ENCODE data around the gene GOLGA7B.
A peak's percentile ranks its signal among the peaks of the same experiment; 100 is the strongest.

The GOLGA7B gene

GRCh38 chr10:97913614-97914013, 64.0 kb downstream of the GOLGA7B start:
- Histone ChIP-seq H3K4me1 (ENCODE audit: control extremely low read depth in 1 of 4, control insufficient read depth in 4 of 4, insufficient read depth in 4 of 4, low read length in 3 of 4) (no peaks in the 10 kb centered on the region), H3K27me3 (replicated peaks in 2 of 5; ENCODE audit: control insufficient read depth in 4 of 5, insufficient read depth in 5 of 5, low read length in 4 of 5) (peaks cover 0 to 55% (median 16%) of the 10 kb centered on the region in 5 experiments), H3K9me3 (ENCODE audit: control extremely low read depth in 1 of 5, control insufficient read depth in 4 of 5, insufficient read depth in 2 of 5, low read depth in 1 of 5, low read length in 4 of 5) (no peaks in the 10 kb centered on the region), H3K36me3 (ENCODE audit: control insufficient read depth in 4 of 4, insufficient read depth in 4 of 4, low read length in 3 of 4) (no peaks in the 10 kb centered on the region), H3K4me3 (ENCODE audit: control insufficient read depth in 1 of 7, extremely low read depth in 1 of 7, insufficient read depth in 4 of 7, low read depth in 2 of 7, low read length in 6 of 7) (no peak overlapping the region), H3K27ac (ENCODE audit: insufficient read depth in 1 of 2, low read depth in 1 of 2, low read length in 2 of 2, poor library complexity in 1 of 2, severe bottlenecking in 2 of 2) (no peak overlapping the region)
- CTCF ChIA-PET: interaction anchor here (2.7 kb wide), 2 partner anchors 10 to 16 kb away, joined by 11 to 28 read pairs; no protein-coding TSS in a partner anchor
- 91% methylated on average over 6 of the region's 6 CpGs for WGBS (ENCODE audit: insufficient coverage)
- POLR2A ChIA-PET: no interaction called here
- no peak for DNase-seq

GRCh38 chr10:97914171-97914836, 64.7 kb downstream of the GOLGA7B start:
- WGBS (ENCODE audit: insufficient coverage): 53% methylated on average over 4 of the region's 10 CpGs
- no peak for DNase-seq
- Histone ChIP-seq H3K4me3 (ENCODE audit: control insufficient read depth in 1 of 7, extremely low read depth in 1 of 7, insufficient read depth in 4 of 7, low read depth in 2 of 7, low read length in 6 of 7) (no peak overlapping the region), H3K4me1 (ENCODE audit: control extremely low read depth in 1 of 4, control insufficient read depth in 4 of 4, insufficient read depth in 4 of 4, low read length in 3 of 4) (no peaks in the 10 kb centered on the region), H3K9me3 (ENCODE audit: control extremely low read depth in 1 of 5, control insufficient read depth in 4 of 5, insufficient read depth in 2 of 5, low read depth in 1 of 5, low read length in 4 of 5) (no peaks in the 10 kb centered on the region), H3K27me3 (replicated peaks in 2 of 5; ENCODE audit: control insufficient read depth in 4 of 5, insufficient read depth in 5 of 5, low read length in 4 of 5) (peaks cover 0 to 51% (median 16%) of the 10 kb centered on the region in 5 experiments), H3K36me3 (ENCODE audit: control insufficient read depth in 4 of 4, insufficient read depth in 4 of 4, low read length in 3 of 4) (no peaks in the 10 kb centered on the region), H3K27ac (ENCODE audit: insufficient read depth in 1 of 2, low read depth in 1 of 2, low read length in 2 of 2, poor library complexity in 1 of 2, severe bottlenecking in 2 of 2) (no peak overlapping the region)
- POLR2A ChIA-PET: no interaction called here
- CTCF ChIA-PET: interaction anchor here (0.8 to 6.1 kb wide), 14 partner anchors 8 to 141 kb away, joined by 3 to 86 read pairs (median 4); partner anchors contain the start of gene CRTAC1

GRCh38 chr10:97914837-97915211, 65.2 kb downstream of the GOLGA7B start:
- ChIA-PET POLR2A (no interaction called here), CTCF (interaction anchor here (0.8 to 6.1 kb wide), 16 partner anchors 8 to 140 kb away, joined by 3 to 86 read pairs (median 4); partner anchors contain the start of gene CRTAC1)
- peaks cover 0 to 56% (median 16%) of the 10 kb centered on the region in 5 experiments for H3K27me3 ChIP-seq (replicated peaks in 2 of 5; ENCODE audit: control insufficient read depth in 4 of 5, insufficient read depth in 5 of 5, low read length in 4 of 5)
- no peak overlapping the region for H3K27ac ChIP-seq (ENCODE audit: insufficient read depth in 1 of 2, low read depth in 1 of 2, low read length in 2 of 2, poor library complexity in 1 of 2, severe bottlenecking in 2 of 2)
- peak; percentile 50 to 69 (median 58) for DNase-seq
- H3K4me1 ChIP-seq (ENCODE audit: control extremely low read depth in 1 of 4, control insufficient read depth in 4 of 4, insufficient read depth in 4 of 4, low read length in 3 of 4): no peaks in the 10 kb centered on the region
- H3K36me3 ChIP-seq (ENCODE audit: control insufficient read depth in 4 of 4, insufficient read depth in 4 of 4, low read length in 3 of 4): no peaks in the 10 kb centered on the region
- H3K9me3 ChIP-seq (ENCODE audit: control extremely low read depth in 1 of 5, control insufficient read depth in 4 of 5, insufficient read depth in 2 of 5, low read depth in 1 of 5, low read length in 4 of 5): no peaks in the 10 kb centered on the region
- 16% methylated on average over 5 of the region's 11 CpGs for WGBS (ENCODE audit: insufficient coverage)
- no peak overlapping the region for H3K4me3 ChIP-seq (ENCODE audit: control insufficient read depth in 1 of 7, extremely low read depth in 1 of 7, insufficient read depth in 4 of 7, low read depth in 2 of 7, low read length in 6 of 7)

- ChIA-PET CTCF (interaction anchor here (1.0 to 6.1 kb wide), 13 partner anchors 12 to 160 kb away, joined by 3 to 86 read pairs (median 4); no protein-coding TSS in a partner anchor), POLR2A (no interaction called here)
- H3K27me3 ChIP-seq (replicated peaks in 2 of 5; ENCODE audit: control insufficient read depth in 4 of 5, insufficient read depth in 5 of 5, low read length in 4 of 5): peaks cover 0 to 61% (median 20%) of the 10 kb centered on the region in 5 experiments
- H3K4me1 ChIP-seq (ENCODE audit: control extremely low read depth in 1 of 4, control insufficient read depth in 4 of 4, insufficient read depth in 4 of 4, low read length in 3 of 4): no peaks in the 10 kb centered on the region
- no peaks in the 10 kb centered on the region for H3K9me3 ChIP-seq (ENCODE audit: control extremely low read depth in 1 of 5, control insufficient read depth in 4 of 5, insufficient read depth in 2 of 5, low read depth in 1 of 5, low read length in 4 of 5)
- no peak for DNase-seq
- no peak overlapping the region for H3K27ac ChIP-seq (ENCODE audit: insufficient read depth in 1 of 2, low read depth in 1 of 2, low read length in 2 of 2, poor library complexity in 1 of 2, severe bottlenecking in 2 of 2)
- H3K4me3 ChIP-seq (ENCODE audit: control insufficient read depth in 1 of 7, extremely low read depth in 1 of 7, insufficient read depth in 4 of 7, low read depth in 2 of 7, low read length in 6 of 7): no peak overlapping the region
- H3K36me3 ChIP-seq (ENCODE audit: control insufficient read depth in 4 of 4, insufficient read depth in 4 of 4, low read length in 3 of 4): no peaks in the 10 kb centered on the region
- WGBS (ENCODE audit: insufficient coverage): 82% methylated on average over 13 of the region's 21 CpGs
Measured at GRCh38 chr10:97915346-97916131, 65.9 kb downstream of the GOLGA7B start.

- ChIA-PET POLR2A (no interaction called here), CTCF (interaction anchor here (3.2 to 6.1 kb wide), 2 partner anchors 125 to 130 kb away, joined by 29 to 86 read pairs; no protein-coding TSS in a partner anchor)
- Histone ChIP-seq H3K36me3 (ENCODE audit: control insufficient read depth in 4 of 4, insufficient read depth in 4 of 4, low read length in 3 of 4) (no peaks in the 10 kb centered on the region), H3K27ac (ENCODE audit: insufficient read depth in 1 of 2, low read depth in 1 of 2, low read length in 2 of 2, poor library complexity in 1 of 2, severe bottlenecking in 2 of 2) (no peak overlapping the region), H3K9me3 (ENCODE audit: control extremely low read depth in 1 of 5, control insufficient read depth in 4 of 5, insufficient read depth in 2 of 5, low read depth in 1 of 5, low read length in 4 of 5) (no peaks in the 10 kb centered on the region), H3K27me3 (replicated peaks in 2 of 5; ENCODE audit: control insufficient read depth in 4 of 5, insufficient read depth in 5 of 5, low read length in 4 of 5) (peaks cover 0 to 66% (median 26%) of the 10 kb centered on the region in 5 experiments), H3K4me3 (ENCODE audit: control insufficient read depth in 1 of 7, extremely low read depth in 1 of 7, insufficient read depth in 4 of 7, low read depth in 2 of 7, low read length in 6 of 7) (no peak overlapping the region), H3K4me1 (ENCODE audit: control extremely low read depth in 1 of 4, control insufficient read depth in 4 of 4, insufficient read depth in 4 of 4, low read length in 3 of 4) (no peaks in the 10 kb centered on the region)
- WGBS (ENCODE audit: insufficient coverage): 73% methylated on average over 3 of the region's 4 CpGs
- peak in 2 of 3 donors; percentile 5 to 10 for DNase-seq
Measured at GRCh38 chr10:97916586-97916985, 66.9 kb downstream of the GOLGA7B start.

GRCh38 chr10:97919012-97919411, 69.4 kb downstream of the GOLGA7B start:
- H3K4me1 ChIP-seq (ENCODE audit: control extremely low read depth in 1 of 4, control insufficient read depth in 4 of 4, insufficient read depth in 4 of 4, low read length in 3 of 4): no peaks in the 10 kb centered on the region
- POLR2A ChIA-PET: no interaction called here
- no peaks in the 10 kb centered on the region for H3K9me3 ChIP-seq (ENCODE audit: control extremely low read depth in 1 of 5, control insufficient read depth in 4 of 5, insufficient read depth in 2 of 5, low read depth in 1 of 5, low read length in 4 of 5)
- DNase-seq: peak in 2 of 3 donors; percentile 33 to 53
- H3K27me3 ChIP-seq (replicated peaks in 2 of 5; ENCODE audit: control insufficient read depth in 4 of 5, insufficient read depth in 5 of 5, low read length in 4 of 5): peaks cover 0 to 82% (median 20%) of the 10 kb centered on the region in 5 experiments
- no peaks in the 10 kb centered on the region for H3K36me3 ChIP-seq (ENCODE audit: control insufficient read depth in 4 of 4, insufficient read depth in 4 of 4, low read length in 3 of 4)
- H3K4me3 ChIP-seq (ENCODE audit: control insufficient read depth in 1 of 7, extremely low read depth in 1 of 7, insufficient read depth in 4 of 7, low read depth in 2 of 7, low read length in 6 of 7): no peak overlapping the region
- CTCF ChIA-PET: interaction anchor here (1.8 to 6.1 kb wide), 2 partner anchors 10 to 123 kb away, joined by 3 to 86 read pairs; no protein-coding TSS in a partner anchor
- 0% methylated on average over 1 of the region's 3 CpGs for WGBS (ENCODE audit: insufficient coverage)
- no peak overlapping the region for H3K27ac ChIP-seq (ENCODE audit: insufficient read depth in 1 of 2, low read depth in 1 of 2, low read length in 2 of 2, poor library complexity in 1 of 2, severe bottlenecking in 2 of 2)

- Histone ChIP-seq H3K4me3 (ENCODE audit: control insufficient read depth in 1 of 7, extremely low read depth in 1 of 7, insufficient read depth in 4 of 7, low read depth in 2 of 7, low read length in 6 of 7) (no peak overlapping the region), H3K27ac (ENCODE audit: insufficient read depth in 1 of 2, low read depth in 1 of 2, low read length in 2 of 2, poor library complexity in 1 of 2, severe bottlenecking in 2 of 2) (no peak overlapping the region), H3K9me3 (ENCODE audit: control extremely low read depth in 1 of 5, control insufficient read depth in 4 of 5, insufficient read depth in 2 of 5, low read depth in 1 of 5, low read length in 4 of 5) (no peaks in the 10 kb centered on the region), H3K36me3 (ENCODE audit: control insufficient read depth in 4 of 4, insufficient read depth in 4 of 4, low read length in 3 of 4) (no peaks in the 10 kb centered on the region), H3K4me1 (ENCODE audit: control extremely low read depth in 1 of 4, control insufficient read depth in 4 of 4, insufficient read depth in 4 of 4, low read length in 3 of 4) (no peaks in the 10 kb centered on the region), H3K27me3 (replicated peaks in 2 of 5; ENCODE audit: control insufficient read depth in 4 of 5, insufficient read depth in 5 of 5, low read length in 4 of 5) (peaks cover 0 to 86% (median 17%) of the 10 kb centered on the region in 5 experiments)
- no peak for DNase-seq
- WGBS (ENCODE audit: insufficient coverage): 64% methylated on average over 4 of the region's 4 CpGs
- ChIA-PET POLR2A (no interaction called here), CTCF (no interaction called here)
Measured at GRCh38 chr10:97920865-97921264, 71.2 kb downstream of the GOLGA7B start.

All from common myeloid progenitor, CD34-positive (primary cell).